Natural killer cell (primary cell): ENCODE data around the gene POFUT2. TPM values are rescaled to one million over a fixed set of nuclear protein-coding genes. Genes with fewer than 3 reads are reported as not detected.

Experiments
- ATAC-seq, 3 donors: fragments of 150-1000 bp in 2 of 3; fragments of 200-7000 bp in 1 of 3; cut with Tn5 transposase; 1 replicate in 1 of 3; 2 replicates in 2 of 3; pipeline ENCODE4 v1.10.0; 2021; ENCODE audit warnings: mild to moderate bottlenecking in 2 of 3, moderate library complexity in 2 of 3
- DNase-seq, 2 donors: peaks; one replicate each; pipeline versions ENCODE4 v3.0.0 to v3.0.0-alpha.2; 2013 to 2021; ENCODE audit warnings: mixed read lengths in 1 of 2
- H3K27ac ChIP-seq: one replicate; pipeline ENCODE4 v1.5.1; 2013; ENCODE audit warnings: mild to moderate bottlenecking, low read length
- H3K27me3 ChIP-seq: one replicate; pipeline ENCODE4 v1.6.1; 2013; ENCODE audit warnings: low read length; ENCODE audit not compliant: control insufficient read depth, insufficient read depth
- H3K36me3 ChIP-seq: one replicate; pipeline ENCODE4 v1.6.1; 2013; ENCODE audit warnings: low read length; ENCODE audit not compliant: control insufficient read depth, insufficient read depth
- H3K4me1 ChIP-seq: one replicate; pipeline ENCODE4 v1.6.1; 2013; ENCODE audit warnings: low read length; ENCODE audit not compliant: control insufficient read depth, insufficient read depth
- H3K4me3 ChIP-seq: one replicate; pipeline ENCODE4 v1.5.1; 2013; ENCODE audit warnings: low read length
- H3K9me3 ChIP-seq: one replicate; pipeline ENCODE4 v1.6.1; 2013; ENCODE audit warnings: low read length; ENCODE audit not compliant: control insufficient read depth, insufficient read depth
- H3K27ac Mint-ChIP-seq, 2 donors: one replicate each; pipeline ENCODE4 v1.8.0; 2022; ENCODE audit warnings: mild to moderate bottlenecking in 2 of 2, mixed read lengths in 2 of 2, moderate library complexity in 1 of 2
- H3K27me3 Mint-ChIP-seq, 2 donors: one replicate each; pipeline ENCODE4 v1.8.0; 2022; ENCODE audit warnings: low read depth in 2 of 2, mixed read lengths in 2 of 2
- H3K36me3 Mint-ChIP-seq: one replicate; pipeline ENCODE4 v1.8.0; 2022; ENCODE audit warnings: mixed read lengths
- H3K4me1 Mint-ChIP-seq, 2 donors: one replicate each; pipeline ENCODE4 v1.8.0; 2022; ENCODE audit warnings: mixed read lengths in 2 of 2
- H3K4me3 Mint-ChIP-seq: one replicate; pipeline ENCODE4 v1.8.0; 2022; ENCODE audit warnings: mild to moderate bottlenecking, moderate library complexity, mixed read lengths
- H3K9me3 Mint-ChIP-seq, 2 donors: one replicate each; pipeline ENCODE4 v1.8.0; 2022; ENCODE audit warnings: mixed read lengths in 2 of 2
- CTCF ChIP-seq: fragments of 200-600 bp; IDR thresholded peaks from one replicate; pipeline ENCODE4 v1.8.0; 2022; ENCODE audit warnings: antibody characterized with exemption
- WGBS: methylation state at CpG from one replicate; pipeline ENCODE4 v1.1.7; 2013; ENCODE audit warnings: missing lambda C conversion rate; ENCODE audit not compliant: insufficient coverage; 5-methylcytosine and 5-hydroxymethylcytosine counted together
- intact Hi-C: fragments of 100-400 bp; cut with micrococcal nuclease; formaldehyde crosslinking; loops from one replicate; pipeline ENCODE4 v1.14.2; 2022
- total RNA-seq, 4 donors: library from RNA; stranded (reverse); fragments of 120-200 nt in 1 of 4; gene quantifications; one replicate each; pipeline versions ENCODE4 v1.2.3 to v1.2.4, GENCODE V29; 2013 to 2022

Gene POFUT2
- total RNA-seq, 3 donors from 2014 or later (not counting 1 experiment from before 2014, with no cell fraction given), result 41.4 to 46.0 (median 43.3) TPM

- Mint-ChIP-seq H3K9me3 (peaks cover 2 to 9% of the 10 kb centered on the region in 2 donors), H3K4me3 (peak overlapping the region; percentile 73), H3K27ac (peak overlapping the region; percentile 86 to 87), H3K36me3 (no peaks in the 10 kb centered on the region), H3K27me3 (peaks cover 0 to 5% of the 10 kb centered on the region in 2 donors), H3K4me1 (peaks cover 36 to 39% of the 10 kb centered on the region in 2 donors)
- ATAC-seq (peak; percentile 89 to 94 (median 91)), DNase-seq (peak; percentile 55 to 84)
- WGBS, result 52% methylated on average over 41 of the region's 41 CpGs
- Histone ChIP-seq H3K36me3 (peaks cover 32% of the 10 kb centered on the region), H3K9me3 (peaks cover 2% of the 10 kb centered on the region), H3K27me3 (no peaks in the 10 kb centered on the region), H3K4me3 (no peak overlapping the region), H3K4me1 (peaks cover 33% of the 10 kb centered on the region), H3K27ac (peak overlapping the region; percentile 59)
- intact Hi-C loops, result loop anchor here (5.0 kb wide), 1 partner anchor 39 kb away; no protein-coding TSS in a partner anchor
- no peak for TF ChIP-seq CTCF
Measured at GRCh38 chr21:45266518-45267389, 20.9 kb downstream of the POFUT2 start.

DNA sequence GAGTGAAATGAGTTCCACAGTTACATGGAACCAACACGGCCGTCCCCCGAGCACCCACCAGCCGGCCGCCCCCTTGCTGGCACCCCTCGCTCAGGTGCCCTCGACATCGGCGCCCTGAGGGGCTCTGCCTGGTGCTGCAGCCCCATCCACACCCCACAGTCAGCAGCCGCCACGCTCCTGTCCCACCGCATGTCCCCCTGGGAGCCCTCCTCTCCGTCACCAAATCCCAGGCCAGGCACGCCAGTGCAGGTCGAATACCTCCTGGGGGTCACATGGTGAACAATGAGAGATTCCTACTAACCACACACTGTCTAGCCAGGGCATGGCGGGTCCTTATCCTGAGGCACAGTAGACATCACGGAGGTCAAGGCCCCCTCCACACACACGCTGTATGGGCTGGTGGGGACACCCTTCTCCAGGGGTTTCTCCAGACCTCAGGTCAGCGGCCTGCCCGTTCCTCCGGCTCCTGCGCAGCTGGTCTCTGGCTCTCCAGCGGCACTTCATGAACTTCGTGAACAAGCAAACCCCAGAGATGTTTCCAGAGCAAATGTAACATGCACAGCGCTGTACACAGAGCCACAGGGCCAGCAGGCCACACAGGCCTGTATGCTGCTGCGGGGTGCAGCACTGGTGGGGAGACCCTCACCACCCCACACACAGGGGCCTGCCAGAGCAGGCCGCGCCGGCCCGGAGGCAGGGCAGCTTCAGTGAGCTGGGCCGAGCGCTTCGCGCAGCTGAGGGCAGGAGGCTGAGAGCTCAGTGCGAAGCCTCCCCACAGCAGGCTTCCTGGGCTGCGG, 21.8 kb downstream of the POFUT2 start:
- peaks cover 2% of the 10 kb centered on the region for H3K9me3 ChIP-seq
- no peaks in the 10 kb centered on the region for H3K36me3 Mint-ChIP-seq
- H3K4me1 ChIP-seq, result peaks cover 33% of the 10 kb centered on the region
- H3K4me3 Mint-ChIP-seq, result peak overlapping the region; percentile 66
- no peak for ATAC-seq
- H3K9me3 Mint-ChIP-seq, result peaks cover 0 to 5% of the 10 kb centered on the region in 2 donors
- H3K4me3 ChIP-seq, result no peak overlapping the region
- peaks cover 36 to 39% of the 10 kb centered on the region in 2 donors for H3K4me1 Mint-ChIP-seq
- H3K27ac ChIP-seq, result peak overlapping the region; percentile 59
- no peaks in the 10 kb centered on the region for H3K27me3 ChIP-seq
- DNase-seq, result no peak
- WGBS, result 81% methylated on average over 36 of the region's 36 CpGs
- intact Hi-C loops, result loop anchor here (5.0 kb wide), 1 partner anchor 39 kb away; no protein-coding TSS in a partner anchor
- H3K27ac Mint-ChIP-seq, result peak overlapping the region; percentile 86 to 87
- peaks cover 0 to 5% of the 10 kb centered on the region in 2 donors for H3K27me3 Mint-ChIP-seq
- H3K36me3 ChIP-seq, result peaks cover 28% of the 10 kb centered on the region
- TF ChIP-seq CTCF, result no peak

DNA sequence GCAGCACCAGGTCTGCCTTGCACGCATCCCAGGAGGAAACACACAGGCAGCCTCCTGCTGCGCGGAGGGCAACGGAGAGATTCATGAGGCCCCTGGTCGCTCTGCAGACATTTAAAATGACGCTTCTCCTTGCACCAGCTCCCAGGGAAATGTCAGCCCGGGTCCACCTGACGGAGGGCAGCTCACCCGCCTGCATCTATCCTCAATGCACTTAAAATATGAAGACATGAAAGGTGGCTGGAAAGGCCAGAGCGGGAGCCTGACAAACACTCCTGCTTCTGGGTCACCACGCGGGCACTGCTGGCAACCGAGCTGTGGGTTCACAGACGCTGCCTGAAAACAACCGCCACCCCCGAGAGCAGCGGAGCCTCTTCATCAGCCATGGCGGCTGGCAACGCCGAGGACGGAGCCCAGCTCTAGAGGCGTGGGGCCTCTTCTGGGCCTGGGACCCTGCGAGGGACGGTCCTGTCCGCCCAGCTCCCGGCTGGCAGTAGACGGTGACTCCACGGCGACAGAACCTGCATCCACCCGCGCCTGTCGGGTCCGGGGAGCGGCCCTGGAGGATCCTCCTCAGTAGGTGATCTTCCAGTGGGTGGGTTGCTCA, 22.7 kb downstream of the POFUT2 start:
- no peak for ATAC-seq
- Histone ChIP-seq H3K27me3 (no peaks in the 10 kb centered on the region), H3K4me1 (peaks cover 33% of the 10 kb centered on the region), H3K36me3 (peaks cover 22% of the 10 kb centered on the region), H3K4me3 (no peak overlapping the region), H3K9me3 (no peaks in the 10 kb centered on the region), H3K27ac (no peak overlapping the region)
- H3K9me3 Mint-ChIP-seq, result no peaks in the 10 kb centered on the region
- no peak for DNase-seq
- TF ChIP-seq CTCF, result no peak
- intact Hi-C loops, result loop anchor here (5.0 kb wide), 1 partner anchor 38 kb away; no protein-coding TSS in a partner anchor
- no peaks in the 10 kb centered on the region for H3K36me3 Mint-ChIP-seq
- H3K4me3 Mint-ChIP-seq, result peak overlapping the region; percentile 58
- H3K27me3 Mint-ChIP-seq, result peaks cover 0 to 5% of the 10 kb centered on the region in 2 donors
- WGBS, result 98% methylated on average over 34 of the region's 34 CpGs
- H3K27ac Mint-ChIP-seq, result no peak overlapping the region
- H3K4me1 Mint-ChIP-seq, result peaks cover 36 to 39% of the 10 kb centered on the region in 2 donors
